NOMO-1 treated with dmso at 0.1 percent for 144 hours (cell line): Measurements from ENCODE around the gene AQP10.
"Not testable (repeated sequence)": the region's sequence is repeated elsewhere in the genome, so short reads cannot be mapped to it uniquely, and the experiment has no call there.

Experiments
- DNase-seq: peaks from one replicate; lab custom pipeline; 2025; ENCODE audit not compliant: unreplicated experiment; lab: John Stamatoyannopoulos, UW

AQP10 gene

GRCh38 chr1:154342836-154343472 lies 22.1 kb downstream of the AQP10 start:
- DNase-seq: no peak

GRCh38 chr1:154344977-154345837 lies 24.3 kb downstream of the AQP10 start:
- DNase-seq: no peak

GRCh38 chr1:154346276-154346917 lies 25.5 kb downstream of the AQP10 start:
- no peak for DNase-seq

GRCh38 chr1:154347961-154348360 lies 27.1 kb downstream of the AQP10 start:
- DNase-seq: no peak

- DNase-seq: no peak
These were observed 27.7 kb downstream of the AQP10 start for GRCh38 chr1:154348429-154349076.

GRCh38 chr1:154349121-154349520 lies 28.2 kb downstream of the AQP10 start:
- no peak for DNase-seq

- no peak for DNase-seq
These were observed 29.5 kb downstream of the AQP10 start for GRCh38 chr1:154350383-154350782.

- DNase-seq: no peak
These were observed 30.6 kb downstream of the AQP10 start for GRCh38 chr1:154351363-154352068.

- DNase-seq: no peak
These were observed 31.3 kb downstream of the AQP10 start for GRCh38 chr1:154352245-154352580.

- peak; percentile 18 for DNase-seq
These were observed 31.9 kb downstream of the AQP10 start for GRCh38 chr1:154352581-154353459.

- peak; percentile 34 for DNase-seq
These were observed 32.6 kb downstream of the AQP10 start for GRCh38 chr1:154353460-154353904.

- no peak for DNase-seq
These were observed 33.1 kb downstream of the AQP10 start for GRCh38 chr1:154353966-154354365.

- no peak for DNase-seq
These were observed 37.6 kb downstream of the AQP10 start for GRCh38 chr1:154358519-154358918.

- DNase-seq: no peak
These were observed 39.4 kb downstream of the AQP10 start for GRCh38 chr1:154360288-154360687.

- DNase-seq: not testable (repeated sequence)
These were observed 40.0 kb downstream of the AQP10 start for GRCh38 chr1:154360881-154361280.

- no peak for DNase-seq
These were observed 40.5 kb downstream of the AQP10 start for GRCh38 chr1:154361357-154361756.

- DNase-seq: no peak
These were observed 50.5 kb downstream of the AQP10 start for GRCh38 chr1:154371436-154371835.

- not testable (repeated sequence) for DNase-seq
These were observed 53.0 kb downstream of the AQP10 start for GRCh38 chr1:154373777-154374357.
